GM12878 (cell line): ENCODE measurements around the gene GLTP. TPM values are rescaled to one million over a fixed set of nuclear protein-coding genes. Genes with fewer than 3 reads are reported as not detected.

Experiments used
- ATAC-seq: fragments of 200-7000 bp; cut with Tn5 transposase; 3 replicates; pipeline ENCODE4 v1.9.1; 2020; ENCODE audit warnings: mild to moderate bottlenecking, moderate library complexity
- BruUV-seq: library from RNA; stranded (reverse); fragments of 400-500 nt; replicated peaks from 2 replicates; lab custom pipeline; 2021; lab: Mats Ljungman, UMichigan
- CTCF ChIA-PET: fragments of 300-600 bp; sonication (Branson Sonifier 250); formaldehyde crosslinking; extraction: SDS; loops from one replicate; lab custom pipeline; 2021; ENCODE audit warnings: inconsistent platforms; lab: Yijun Ruan, JAX
- POLR2A ChIA-PET: fragments of 350-600 bp; formaldehyde crosslinking; extraction: SDS; loops from one replicate; lab custom pipeline; 2021; ENCODE audit warnings: inconsistent platforms; lab: Charles Lee
- RAD21 ChIA-PET: fragments of 300-600 bp; sonication (Branson Sonifier 250); formaldehyde crosslinking; loops from one replicate; lab custom pipeline; 2023; ENCODE audit warnings: antibody characterized with exemption; ENCODE audit not compliant: unreplicated experiment; lab: Charles Lee
- SMC1A ChIA-PET: fragments of 300-600 bp; sonication (Branson Sonifier 250); formaldehyde crosslinking; loops from one replicate; lab custom pipeline; 2023; ENCODE audit not compliant: unreplicated experiment, uncharacterized antibody; lab: Charles Lee
- DNase-seq: peaks from one replicate; pipeline ENCODE4 v3.0.0-alpha.2; 2011; ENCODE audit warnings: low read depth, low spot score
- FAIRE-seq: peaks from 3 replicates; lab custom pipeline; 2011; peaks lifted over from hg19 to GRCh38; lab: Jason Lieb, UNC
- H2AFZ ChIP-seq: 2 replicates; pipeline ENCODE4 v1.6.0; 2011; ENCODE audit warnings: low read depth, low read length, control low read depth; ENCODE audit not compliant: control insufficient read depth
- H3K27ac ChIP-seq: 2 replicates; pipeline ENCODE4 v1.5.1; 2011; ENCODE audit warnings: control low read depth; ENCODE audit not compliant: control insufficient read depth, insufficient read depth
- H3K27me3 ChIP-seq, 2 experiments: replicated peaks in 1 of 2; 2 replicates each; pipeline versions ENCODE4 v1.6.0 to v1.6.1; 2011; ENCODE audit warnings: low read length in 1 of 2; ENCODE audit not compliant: control insufficient read depth in 2 of 2, insufficient read depth in 2 of 2
- H3K36me3 ChIP-seq, 2 experiments: 2 replicates each; pipeline ENCODE4 v1.5.1; 2011; ENCODE audit warnings: low read length in 1 of 2; ENCODE audit not compliant: control insufficient read depth in 2 of 2, insufficient read depth in 2 of 2
- H3K4me1 ChIP-seq: 2 replicates; pipeline ENCODE4 v1.6.1; 2011; ENCODE audit warnings: mild to moderate bottlenecking, low read length, moderate library complexity, mixed read lengths; ENCODE audit not compliant: control insufficient read depth, insufficient read depth
- H3K4me2 ChIP-seq: 2 replicates; pipeline ENCODE4 v1.6.0; 2011; ENCODE audit warnings: control low read depth; ENCODE audit not compliant: control insufficient read depth, insufficient read depth
- H3K4me3 ChIP-seq: fragments of 200-600 bp; sonication (generic); 2 replicates; pipeline ENCODE4 v1.5.1; 2016
- H3K79me2 ChIP-seq: 2 replicates; pipeline ENCODE4 v1.6.0; 2011; ENCODE audit warnings: low read length; ENCODE audit not compliant: control insufficient read depth, insufficient read depth
- H3K9ac ChIP-seq: 2 replicates; pipeline ENCODE4 v1.8.0; 2011; ENCODE audit warnings: low read length, control low read depth, mixed read lengths; ENCODE audit not compliant: control insufficient read depth, insufficient read depth
- H3K9me3 ChIP-seq: replicated peaks from 3 replicates; pipeline ENCODE4 v1.5.1; 2011; ENCODE audit warnings: mild to moderate bottlenecking, low read length; ENCODE audit not compliant: control insufficient read depth, insufficient read depth
- H4K20me1 ChIP-seq: 2 replicates; pipeline ENCODE4 v1.6.0; 2011; ENCODE audit not compliant: control insufficient read depth, insufficient read depth
- CHD1 ChIP-seq: IDR thresholded peaks from 2 replicates; pipeline ENCODE4 v1.6.1; 2012; ENCODE audit warnings: low read depth, low read length, improper control_type of control experiment
- HCFC1 ChIP-seq: fragments of 150-350 bp; IDR thresholded peaks from 2 replicates; pipeline ENCODE4 v1.6.1; 2014; ENCODE audit warnings: low read length
- NR2C2 ChIP-seq: IDR thresholded peaks from 2 replicates; pipeline ENCODE4 v1.6.1; 2011; ENCODE audit warnings: borderline replicate concordance, low read depth; ENCODE audit not compliant: control insufficient read depth, insufficient read length
- PML ChIP-seq: IDR thresholded peaks from 2 replicates; pipeline ENCODE4 v1.6.1; 2012; ENCODE audit warnings: low read length, inconsistent platforms
- RAD51 ChIP-seq: fragments of 450-650 bp; IDR thresholded peaks from 2 replicates; pipeline ENCODE4 v1.6.1; 2016; ENCODE audit warnings: moderate library complexity, mild to moderate bottlenecking, inconsistent platforms
- ZSCAN29 ChIP-seq: fragments of 450-650 bp; IDR thresholded peaks from 2 replicates; pipeline ENCODE4 v1.6.1; 2017; ENCODE audit warnings: mild to moderate bottlenecking, moderate library complexity
- WGBS: methylation state at CpG from one replicate; pipeline ENCODE4 v1.1.6; 2016; ENCODE audit warnings: low lambda C conversion rate; ENCODE audit not compliant: insufficient replicate concordance, insufficient coverage; ENCODE audit errors: missing lambda C conversion rate; 5-methylcytosine and 5-hydroxymethylcytosine counted together
- in situ Hi-C: fragments of 300-500 bp; cut with MboI; formaldehyde crosslinking; loops from 9 replicates; pipeline ENCODE4 v1.14.3; 2018; ENCODE audit warnings: mixed read lengths
- intact Hi-C: fragments of 100-400 bp; cut with micrococcal nuclease; formaldehyde crosslinking; loops from one replicate; pipeline ENCODE4 v1.14.2; 2022; ENCODE audit not compliant: unreplicated experiment
- polyA plus RNA-seq, 11 experiments: library from polyadenylated mRNA; depleted of rRNA in 4 of 11; unstranded in 6 of 11; stranded (reverse) in 5 of 11; fragments of >200 nt; fragmentation: Nextera tagmentation in 4 of 11; fragmentation: Illumina TruSeq in 1 of 11; extraction: Ambion mirVana in 4 of 11; extraction: Trizol in 1 of 11; gene quantifications; 1 replicate in 1 of 11; 2 replicates in 10 of 11; pipeline versions ENCODE4 v1.2.1 to v1.2.3, GENCODE V29; 2011 to 2016; ENCODE audit warnings: inconsistent platforms in 2 of 11, missing spikeins in 2 of 11, low read depth in 1 of 11
- total RNA-seq, 4 experiments: library from RNA; depleted of rRNA in 3 of 4; stranded (reverse); fragments of >200 nt in 3 of 4; fragmentation: Illumina TruSeq in 1 of 4; extraction: Trizol in 1 of 4; gene quantifications; 2 replicates each; pipeline versions ENCODE4 v1.2.1 to v1.2.3, GENCODE V29; 2013 to 2021
- TF ChIP-seq, protein P1 (sequence below): fragments of 450-650 bp; IDR thresholded peaks from 2 replicates; pipeline ENCODE4 v1.6.1; 2018; ENCODE audit warnings: mild to moderate bottlenecking, low read depth, moderate library complexity; ENCODE audit not compliant: partially characterized antibody
- TF ChIP-seq, protein P2 (sequence below): fragments of 150-350 bp; IDR thresholded peaks from 2 replicates; pipeline ENCODE4 v1.6.1; 2014; ENCODE audit warnings: mild to moderate bottlenecking, low read depth, low read length
- TF ChIP-seq, protein P3 (sequence below): fragments of 450-650 bp; IDR thresholded peaks from 2 replicates; pipeline ENCODE4 v1.6.1; 2016; ENCODE audit warnings: mild to moderate bottlenecking

The GLTP gene
- total and polyA plus RNA-seq, 10 of the 15 experiments (the other 5 are each of a cell fraction or from before 2014, with no cell fraction given) = 16.8 to 44.0 (median 25.3) TPM

DNA sequence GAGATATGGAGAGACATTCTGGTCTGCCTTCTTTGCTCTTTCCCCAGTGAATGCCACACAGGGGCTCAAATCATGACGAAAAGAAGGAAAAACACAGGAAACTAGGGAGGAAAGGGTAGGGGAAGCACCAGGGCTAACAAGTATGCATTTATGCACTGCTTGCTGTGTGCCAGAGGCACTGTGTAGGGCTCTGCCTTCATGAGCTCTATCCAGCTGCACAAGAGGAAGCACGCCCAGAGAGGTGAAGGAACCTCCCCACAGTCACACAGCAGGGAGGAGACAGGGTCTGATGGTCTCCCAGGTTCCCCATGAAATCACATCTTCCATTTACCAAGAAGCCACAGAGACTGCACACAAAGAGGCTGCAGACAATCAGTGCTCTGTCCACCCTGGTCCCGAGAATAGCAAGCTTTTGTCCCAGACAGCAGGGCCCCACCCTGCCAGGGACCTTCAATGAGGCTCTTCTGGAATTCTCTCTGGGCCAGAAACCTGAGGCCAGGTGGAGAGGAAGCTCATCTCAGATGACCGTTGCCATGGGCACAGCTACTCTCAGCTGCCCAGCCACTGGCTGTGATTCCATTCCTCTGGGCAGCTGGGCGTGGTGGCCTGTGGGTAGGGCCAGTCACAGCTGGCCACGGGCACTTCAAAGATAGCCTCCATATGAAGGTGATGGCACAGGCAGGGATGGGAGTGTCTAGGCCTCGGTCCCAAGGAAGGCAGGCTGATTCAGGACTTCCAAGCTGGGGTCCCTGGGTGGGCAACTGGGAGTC is 39.9 kb downstream of the GLTP start:
- no peak overlapping the region for H2AFZ ChIP-seq
- ChIA-PET RAD21 (no interaction called here), SMC1A (interaction anchor here (0.6 to 5.4 kb wide), 2 partner anchors 35 to 181 kb away, joined by 3 to 40 read pairs; no protein-coding TSS in a partner anchor), CTCF (interaction anchor here (0.6 to 7.7 kb wide), 2 partner anchors 19 to 35 kb away, joined by 3 to 139 read pairs; no protein-coding TSS in a partner anchor), POLR2A (no interaction called here)
- DNase-seq (no peak), FAIRE-seq (no peak), ATAC-seq (no peak)
- H3K79me2 ChIP-seq = no peaks in the 10 kb centered on the region
- H3K4me2 ChIP-seq = no peak overlapping the region
- H3K27ac ChIP-seq = no peak overlapping the region
- intact Hi-C loops = no loop called here
- no peak overlapping the region for H3K4me3 ChIP-seq
- no peaks in the 10 kb centered on the region for H3K9me3 ChIP-seq
- no TSS peak for BruUV-seq
- H4K20me1 ChIP-seq = no peaks in the 10 kb centered on the region
- no peak overlapping the region for H3K9ac ChIP-seq
- H3K27me3 ChIP-seq = no peaks in the 10 kb centered on the region; a peak in 1 of 4 replicates
- 23% methylated on average over 7 of the region's 7 CpGs for WGBS
- peaks cover 5% of the 10 kb centered on the region for H3K4me1 ChIP-seq
- in situ Hi-C loops = no loop called here
- H3K36me3 ChIP-seq = no peaks in the 10 kb centered on the region
- TF ChIP-seq, protein P1, sequence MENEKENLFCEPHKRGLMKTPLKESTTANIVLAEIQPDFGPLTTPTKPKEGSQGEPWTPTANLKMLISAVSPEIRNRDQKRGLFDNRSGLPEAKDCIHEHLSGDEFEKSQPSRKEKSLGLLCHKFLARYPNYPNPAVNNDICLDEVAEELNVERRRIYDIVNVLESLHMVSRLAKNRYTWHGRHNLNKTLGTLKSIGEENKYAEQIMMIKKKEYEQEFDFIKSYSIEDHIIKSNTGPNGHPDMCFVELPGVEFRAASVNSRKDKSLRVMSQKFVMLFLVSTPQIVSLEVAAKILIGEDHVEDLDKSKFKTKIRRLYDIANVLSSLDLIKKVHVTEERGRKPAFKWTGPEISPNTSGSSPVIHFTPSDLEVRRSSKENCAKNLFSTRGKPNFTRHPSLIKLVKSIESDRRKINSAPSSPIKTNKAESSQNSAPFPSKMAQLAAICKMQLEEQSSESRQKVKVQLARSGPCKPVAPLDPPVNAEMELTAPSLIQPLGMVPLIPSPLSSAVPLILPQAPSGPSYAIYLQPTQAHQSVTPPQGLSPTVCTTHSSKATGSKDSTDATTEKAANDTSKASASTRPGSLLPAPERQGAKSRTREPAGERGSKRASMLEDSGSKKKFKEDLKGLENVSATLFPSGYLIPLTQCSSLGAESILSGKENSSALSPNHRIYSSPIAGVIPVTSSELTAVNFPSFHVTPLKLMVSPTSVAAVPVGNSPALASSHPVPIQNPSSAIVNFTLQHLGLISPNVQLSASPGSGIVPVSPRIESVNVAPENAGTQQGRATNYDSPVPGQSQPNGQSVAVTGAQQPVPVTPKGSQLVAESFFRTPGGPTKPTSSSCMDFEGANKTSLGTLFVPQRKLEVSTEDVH = no peak
- TF ChIP-seq, all 136 proteins: peak for 0

DNA sequence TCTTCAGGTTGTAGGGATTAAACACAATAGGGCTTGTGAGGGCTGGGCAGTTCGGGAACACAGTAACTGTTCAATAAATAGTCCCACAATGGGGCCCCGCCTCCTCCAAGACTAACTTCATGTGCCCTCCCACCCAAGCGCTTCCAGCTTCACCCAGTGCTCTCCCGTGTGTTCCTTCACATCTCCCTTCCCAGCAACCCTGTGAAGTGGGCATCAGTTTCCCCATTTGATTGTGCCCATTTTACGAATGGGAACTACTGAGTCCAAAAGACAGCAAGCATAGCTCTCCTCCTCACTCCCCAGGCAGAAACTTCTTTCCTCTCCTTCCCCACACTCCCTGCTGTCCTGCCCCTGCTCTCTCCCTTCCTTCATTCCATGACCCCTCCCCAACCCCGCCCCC is 40.9 kb downstream of the GLTP start:
- ChIA-PET CTCF (interaction anchor here (1.2 kb wide), 1 partner anchor 35 kb away, joined by 3 read pairs; no protein-coding TSS in a partner anchor), SMC1A (no interaction called here), POLR2A (no interaction called here), RAD21 (no interaction called here)
- no peak overlapping the region for H2AFZ ChIP-seq
- FAIRE-seq (no peak), DNase-seq (no peak), ATAC-seq (no peak)
- no peak overlapping the region for H3K4me3 ChIP-seq
- H3K36me3 ChIP-seq = no peaks in the 10 kb centered on the region
- no peaks in the 10 kb centered on the region for H4K20me1 ChIP-seq
- in situ Hi-C loops (no loop called here), intact Hi-C loops (no loop called here)
- H3K27ac ChIP-seq = no peak overlapping the region
- H3K9me3 ChIP-seq = no peaks in the 10 kb centered on the region
- H3K27me3 ChIP-seq = peaks cover 0 to 1% of the 10 kb centered on the region in 2 experiments; a peak in 2 of 4 replicates
- WGBS = 30% methylated on average over 5 of the region's 6 CpGs
- no peaks in the 10 kb centered on the region for H3K4me1 ChIP-seq
- no peak overlapping the region for H3K9ac ChIP-seq
- no peaks in the 10 kb centered on the region for H3K79me2 ChIP-seq
- BruUV-seq = no TSS peak
- H3K4me2 ChIP-seq = no peak overlapping the region
- no peak for TF ChIP-seq RAD51
- TF ChIP-seq CHD1 = no peak
- TF ChIP-seq ZSCAN29 = no peak
- TF ChIP-seq, protein P2, sequence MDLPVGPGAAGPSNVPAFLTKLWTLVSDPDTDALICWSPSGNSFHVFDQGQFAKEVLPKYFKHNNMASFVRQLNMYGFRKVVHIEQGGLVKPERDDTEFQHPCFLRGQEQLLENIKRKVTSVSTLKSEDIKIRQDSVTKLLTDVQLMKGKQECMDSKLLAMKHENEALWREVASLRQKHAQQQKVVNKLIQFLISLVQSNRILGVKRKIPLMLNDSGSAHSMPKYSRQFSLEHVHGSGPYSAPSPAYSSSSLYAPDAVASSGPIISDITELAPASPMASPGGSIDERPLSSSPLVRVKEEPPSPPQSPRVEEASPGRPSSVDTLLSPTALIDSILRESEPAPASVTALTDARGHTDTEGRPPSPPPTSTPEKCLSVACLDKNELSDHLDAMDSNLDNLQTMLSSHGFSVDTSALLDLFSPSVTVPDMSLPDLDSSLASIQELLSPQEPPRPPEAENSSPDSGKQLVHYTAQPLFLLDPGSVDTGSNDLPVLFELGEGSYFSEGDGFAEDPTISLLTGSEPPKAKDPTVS = no peak
- TF ChIP-seq, protein P3, sequence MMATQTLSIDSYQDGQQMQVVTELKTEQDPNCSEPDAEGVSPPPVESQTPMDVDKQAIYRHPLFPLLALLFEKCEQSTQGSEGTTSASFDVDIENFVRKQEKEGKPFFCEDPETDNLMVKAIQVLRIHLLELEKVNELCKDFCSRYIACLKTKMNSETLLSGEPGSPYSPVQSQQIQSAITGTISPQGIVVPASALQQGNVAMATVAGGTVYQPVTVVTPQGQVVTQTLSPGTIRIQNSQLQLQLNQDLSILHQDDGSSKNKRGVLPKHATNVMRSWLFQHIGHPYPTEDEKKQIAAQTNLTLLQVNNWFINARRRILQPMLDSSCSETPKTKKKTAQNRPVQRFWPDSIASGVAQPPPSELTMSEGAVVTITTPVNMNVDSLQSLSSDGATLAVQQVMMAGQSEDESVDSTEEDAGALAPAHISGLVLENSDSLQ = no peak
- TF ChIP-seq HCFC1 = no peak
- TF ChIP-seq NR2C2 = no peak
- TF ChIP-seq PML = no peak
